Measurements from ENCODE around the gene PCMTD2. TPM values are rescaled to one million over a fixed set of nuclear protein-coding genes. Genes with fewer than 3 reads are reported as not detected.

PCMTD2 gene
- total and polyA plus RNA-seq, 2 of the 13 experiments (the other 11 are each of a cell fraction or from before 2014, with no cell fraction given) = 47.0 to 76.9 TPM

GRCh38 chr20:64238115-64238825 is 17.3 kb upstream of the PCMTD2 start (continued):
- TF ChIP-seq TIGD3 (CRISPR knock-in tag; IDR thresholded peaks at IDR 0.05; ENCODE audit: borderline replicate concordance) = 0 out of 2 replicates have a peak, but pooled peaks have one; percentile 27
- TF ChIP-seq ZKSCAN8 (CRISPR knock-in tag; IDR thresholded peaks at IDR 0.05; ENCODE audit: borderline replicate concordance) = peak; percentile 87
- 0 out of 2 replicates have a peak, but pooled peaks have one; percentile 35 for TF ChIP-seq HMG20A (CRISPR knock-in tag; IDR thresholded peaks at IDR 0.05; ENCODE audit: borderline replicate concordance)
- no peak for TF ChIP-seq ZHX2 (IDR thresholded peaks at IDR 0.05; ENCODE audit: low read depth)
- no peak for TF ChIP-seq ZHX2 (CRISPR knock-in tag; IDR thresholded peaks at IDR 0.05; ENCODE audit: borderline replicate concordance)
- peak; percentile 93 for TF ChIP-seq ZNF547 (CRISPR knock-in tag; IDR thresholded peaks at IDR 0.05)
- peak; percentile 21; the same call in 1 of the 2 replicates for TF ChIP-seq ZBTB49 (CRISPR knock-in tag; IDR thresholded peaks at IDR 0.05; ENCODE audit: borderline replicate concordance)
- TF ChIP-seq, protein P1, sequence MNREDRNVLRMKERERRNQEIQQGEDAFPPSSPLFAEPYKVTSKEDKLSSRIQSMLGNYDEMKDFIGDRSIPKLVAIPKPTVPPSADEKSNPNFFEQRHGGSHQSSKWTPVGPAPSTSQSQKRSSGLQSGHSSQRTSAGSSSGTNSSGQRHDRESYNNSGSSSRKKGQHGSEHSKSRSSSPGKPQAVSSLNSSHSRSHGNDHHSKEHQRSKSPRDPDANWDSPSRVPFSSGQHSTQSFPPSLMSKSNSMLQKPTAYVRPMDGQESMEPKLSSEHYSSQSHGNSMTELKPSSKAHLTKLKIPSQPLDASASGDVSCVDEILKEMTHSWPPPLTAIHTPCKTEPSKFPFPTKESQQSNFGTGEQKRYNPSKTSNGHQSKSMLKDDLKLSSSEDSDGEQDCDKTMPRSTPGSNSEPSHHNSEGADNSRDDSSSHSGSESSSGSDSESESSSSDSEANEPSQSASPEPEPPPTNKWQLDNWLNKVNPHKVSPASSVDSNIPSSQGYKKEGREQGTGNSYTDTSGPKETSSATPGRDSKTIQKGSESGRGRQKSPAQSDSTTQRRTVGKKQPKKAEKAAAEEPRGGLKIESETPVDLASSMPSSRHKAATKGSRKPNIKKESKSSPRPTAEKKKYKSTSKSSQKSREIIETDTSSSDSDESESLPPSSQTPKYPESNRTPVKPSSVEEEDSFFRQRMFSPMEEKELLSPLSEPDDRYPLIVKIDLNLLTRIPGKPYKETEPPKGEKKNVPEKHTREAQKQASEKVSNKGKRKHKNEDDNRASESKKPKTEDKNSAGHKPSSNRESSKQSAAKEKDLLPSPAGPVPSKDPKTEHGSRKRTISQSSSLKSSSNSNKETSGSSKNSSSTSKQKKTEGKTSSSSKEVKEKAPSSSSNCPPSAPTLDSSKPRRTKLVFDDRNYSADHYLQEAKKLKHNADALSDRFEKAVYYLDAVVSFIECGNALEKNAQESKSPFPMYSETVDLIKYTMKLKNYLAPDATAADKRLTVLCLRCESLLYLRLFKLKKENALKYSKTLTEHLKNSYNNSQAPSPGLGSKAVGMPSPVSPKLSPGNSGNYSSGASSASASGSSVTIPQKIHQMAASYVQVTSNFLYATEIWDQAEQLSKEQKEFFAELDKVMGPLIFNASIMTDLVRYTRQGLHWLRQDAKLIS (CRISPR knock-in tag; IDR thresholded peaks at IDR 0.05) = no peak; the same call in 1 of the 2 replicates
- peak; percentile 84; the same call in 1 of the 2 replicates for TF ChIP-seq ZNF136 (CRISPR knock-in tag; IDR thresholded peaks at IDR 0.05; ENCODE audit: low read depth)
- TF ChIP-seq ARHGAP35 (CRISPR knock-in tag; IDR thresholded peaks at IDR 0.05; ENCODE audit: borderline replicate concordance) = no peak
